ENCODE results near the gene ARL11. TPM values are rescaled to one million over a fixed set of nuclear protein-coding genes. Genes with fewer than 3 reads are reported as not detected.

The ARL11 gene
- total RNA-seq, 1 donor from 2014 or later, result under 0.01 TPM

Other genes starting within 250 kb of the ARL11 start
- 6.8 TPM for gene CAB39L, start 184.4 kb upstream of the ARL11 start, total RNA-seq
- 6.8 TPM for gene SETDB2, start 184.2 kb upstream of the ARL11 start, total RNA-seq
- 9.9 TPM for gene PHF11, start 132.6 kb upstream of the ARL11 start, total RNA-seq
- gene RCBTB1, start 42.9 kb upstream of the ARL11 start, total RNA-seq, result 9.4 TPM
- 31.3 TPM for gene EBPL, start 63.0 kb downstream of the ARL11 start, total RNA-seq
- gene KPNA3, start 164.2 kb downstream of the ARL11 start, total RNA-seq, result 23.0 TPM